Karpas-422 (cell line): ENCODE results near the gene DBF4B. TPM values are rescaled to one million over a fixed set of nuclear protein-coding genes. Genes with fewer than 3 reads are reported as not detected.
"Not testable (repeated sequence)": the region's sequence is repeated elsewhere in the genome, so short reads cannot be mapped to it uniquely, and the experiment has no call there.

Experiments used
- DNase-seq: peaks from one replicate; pipeline ENCODE4 v3.0.0-alpha.2; 2015
- H2AFZ ChIP-seq: fragments of 200-600 bp; sonication (generic); 2 replicates; pipeline ENCODE4 v1.6.1; 2014; ENCODE audit warnings: antibody characterized with exemption, low read length, mixed read lengths
- H3K27ac ChIP-seq: fragments of 200-600 bp; sonication (generic); 2 replicates; pipeline ENCODE4 v1.5.1; 2014; ENCODE audit warnings: mild to moderate bottlenecking, low read length, moderate library complexity
- H3K27me3 ChIP-seq: fragments of 200-600 bp; sonication (generic); 2 replicates; pipeline ENCODE4 v1.6.1; 2014; ENCODE audit warnings: low read length, mixed read lengths
- H3K36me3 ChIP-seq: fragments of 200-600 bp; sonication (generic); 2 replicates; pipeline ENCODE4 v1.6.1; 2014; ENCODE audit warnings: low read length, mixed read lengths; ENCODE audit not compliant: insufficient read depth
- H3K4me1 ChIP-seq: fragments of 200-600 bp; sonication (generic); 2 replicates; pipeline ENCODE4 v1.6.1; 2014; ENCODE audit warnings: mild to moderate bottlenecking, low read length, mixed read lengths
- H3K4me2 ChIP-seq: fragments of 200-600 bp; sonication (generic); 2 replicates; pipeline ENCODE4 v1.6.1; 2014; ENCODE audit warnings: low read length, low read depth, mild to moderate bottlenecking; ENCODE audit not compliant: poor library complexity, severe bottlenecking
- H3K4me3 ChIP-seq: fragments of 200-600 bp; sonication (generic); 2 replicates; pipeline ENCODE4 v1.5.1; 2014; ENCODE audit warnings: mild to moderate bottlenecking, antibody characterized with exemption, low read length, mixed read lengths
- H3K79me2 ChIP-seq: fragments of 200-600 bp; sonication (generic); 2 replicates; pipeline ENCODE4 v1.6.1; 2014; ENCODE audit warnings: mild to moderate bottlenecking, low read length, mixed read lengths
- H3K9ac ChIP-seq: fragments of 200-600 bp; sonication (generic); 2 replicates; pipeline ENCODE4 v1.6.0; 2014; ENCODE audit warnings: low read length
- H3K9me2 ChIP-seq: fragments of 200-600 bp; sonication (generic), shearing (Covaris generic); replicated peaks from 2 replicates; pipeline ENCODE4 v1.6.0; 2014; ENCODE audit warnings: mild to moderate bottlenecking, low read length, moderate library complexity; ENCODE audit not compliant: insufficient read depth
- H3K9me3 ChIP-seq: fragments of 300-700, 200-600 bp; sonication (generic); 2 replicates; pipeline ENCODE4 v1.6.1; 2014; ENCODE audit warnings: low read length, mixed read lengths
- H4K20me1 ChIP-seq: fragments of 200-600 bp; sonication (generic); 2 replicates; pipeline ENCODE4 v1.6.1; 2014; ENCODE audit warnings: mild to moderate bottlenecking, antibody characterized with exemption, low read length, low read depth; ENCODE audit not compliant: insufficient read depth
- total RNA-seq: library from RNA; depleted of rRNA; stranded (reverse); fragments of >200 nt; shearing (Covaris generic); gene quantifications from 2 replicates; pipeline ENCODE4 v1.2.3, GENCODE V29; 2014; ENCODE audit warnings: low replicate concordance

DBF4B gene
- total RNA-seq, 1 experiment from 2014 or later, result 11.6 TPM

GRCh38 chr17:44700288-44700687 is 8.2 kb upstream of the DBF4B start:
- not testable (repeated sequence) for H3K9ac ChIP-seq, H3K36me3 ChIP-seq, DNase-seq, H3K27me3 ChIP-seq, H3K79me2 ChIP-seq, H3K9me3 ChIP-seq, H3K9me2 ChIP-seq, H4K20me1 ChIP-seq, H3K4me2 ChIP-seq, H3K4me3 ChIP-seq, H3K27ac ChIP-seq, H2AFZ ChIP-seq, H3K4me1 ChIP-seq

GRCh38 chr17:44707755-44708400 is 587 bp upstream of the DBF4B start:
- H3K27ac ChIP-seq, result peak overlapping the region; percentile 54
- H3K79me2 ChIP-seq, result peaks cover 30% of the 10 kb centered on the region

GRCh38 chr17:44719444-44719843 is 11.0 kb downstream of the DBF4B start:
- Histone ChIP-seq H3K27me3 (no peaks in the 10 kb centered on the region), H3K79me2 (peaks cover 11% of the 10 kb centered on the region; the same call in 1 of the 2 replicates), H3K36me3 (peaks cover 15% of the 10 kb centered on the region), H3K4me2 (no peak overlapping the region), H4K20me1 (no peaks in the 10 kb centered on the region), H3K9me2 (no peaks in the 10 kb centered on the region), H3K4me3 (no peak overlapping the region), H3K9ac (no peak overlapping the region), H3K4me1 (no peaks in the 10 kb centered on the region), H3K9me3 (no peaks in the 10 kb centered on the region), H3K27ac (no peak overlapping the region), H2AFZ (no peak overlapping the region)
- DNase-seq, result no peak

More at GRCh38 chr17:44707755-44708400, 587 bp upstream of the DBF4B start:
- Histone ChIP-seq H4K20me1 (no peaks in the 10 kb centered on the region), H3K9me3 (no peaks in the 10 kb centered on the region), H3K4me2 (peak overlapping the region; percentile 95), H3K4me1 (peaks cover 18% of the 10 kb centered on the region), H3K27me3 (no peaks in the 10 kb centered on the region), H3K4me3 (peak overlapping the region; percentile 98), H2AFZ (peak overlapping the region; percentile 96), H3K9me2 (no peaks in the 10 kb centered on the region), H3K9ac (peak overlapping the region; percentile 98), H3K36me3 (no peaks in the 10 kb centered on the region)
- no peak for DNase-seq

GRCh38 chr17:44722254-44722653 is 13.8 kb downstream of the DBF4B start:
- no peaks in the 10 kb centered on the region for H3K9me3 ChIP-seq
- H3K36me3 ChIP-seq, result peaks cover 11% of the 10 kb centered on the region
- H3K79me2 ChIP-seq, result peaks cover 7% of the 10 kb centered on the region; the same call in 1 of the 2 replicates
- no peaks in the 10 kb centered on the region for H3K9me2 ChIP-seq
- DNase-seq, result no peak
- no peak overlapping the region for H2AFZ ChIP-seq
- no peaks in the 10 kb centered on the region for H4K20me1 ChIP-seq
- no peaks in the 10 kb centered on the region for H3K4me1 ChIP-seq
- no peak overlapping the region for H3K9ac ChIP-seq
- H3K4me2 ChIP-seq, result no peak overlapping the region
- no peak overlapping the region for H3K27ac ChIP-seq
- no peaks in the 10 kb centered on the region for H3K27me3 ChIP-seq
- H3K4me3 ChIP-seq, result no peak overlapping the region

GRCh38 chr17:44726121-44726520 is 17.7 kb downstream of the DBF4B start:
- not testable (repeated sequence) for H3K4me3 ChIP-seq, DNase-seq, H3K36me3 ChIP-seq

GRCh38 chr17:44733753-44734152 is 25.3 kb downstream of the DBF4B start:
- H3K27ac ChIP-seq, result no peak overlapping the region
- no peaks in the 10 kb centered on the region for H3K9me3 ChIP-seq
- no peaks in the 10 kb centered on the region for H3K9me2 ChIP-seq
- no peaks in the 10 kb centered on the region for H4K20me1 ChIP-seq
- no peak overlapping the region for H3K4me3 ChIP-seq
- no peak overlapping the region for H3K9ac ChIP-seq
- no peak overlapping the region for H2AFZ ChIP-seq
- H3K4me1 ChIP-seq, result no peaks in the 10 kb centered on the region
- no peak overlapping the region for H3K4me2 ChIP-seq
- peaks cover 19% of the 10 kb centered on the region for H3K36me3 ChIP-seq
- no peaks in the 10 kb centered on the region for H3K27me3 ChIP-seq
- peak; percentile 47 for DNase-seq
- H3K79me2 ChIP-seq, result no peaks in the 10 kb centered on the region

More at GRCh38 chr17:44726121-44726520, 17.7 kb downstream of the DBF4B start:
- not testable (repeated sequence) for H3K9me3 ChIP-seq, H4K20me1 ChIP-seq, H3K79me2 ChIP-seq, H3K27ac ChIP-seq, H3K4me2 ChIP-seq, H2AFZ ChIP-seq, H3K4me1 ChIP-seq, H3K9me2 ChIP-seq, H3K27me3 ChIP-seq, H3K9ac ChIP-seq

GRCh38 chr17:44734272-44734671 is 25.8 kb downstream of the DBF4B start:
- Histone ChIP-seq H3K27ac (no peak overlapping the region), H3K9ac (no peak overlapping the region), H3K4me1 (no peaks in the 10 kb centered on the region), H3K4me3 (no peak overlapping the region), H3K36me3 (peaks cover 19% of the 10 kb centered on the region), H2AFZ (no peak overlapping the region), H3K4me2 (no peak overlapping the region), H3K79me2 (no peaks in the 10 kb centered on the region), H3K9me2 (no peaks in the 10 kb centered on the region), H3K9me3 (no peaks in the 10 kb centered on the region), H3K27me3 (no peaks in the 10 kb centered on the region), H4K20me1 (no peaks in the 10 kb centered on the region)
- DNase-seq, result no peak

- Histone ChIP-seq H3K27me3 (no peaks in the 10 kb centered on the region), H3K79me2 (no peaks in the 10 kb centered on the region), H4K20me1 (no peaks in the 10 kb centered on the region), H3K9me2 (no peaks in the 10 kb centered on the region), H3K9me3 (no peaks in the 10 kb centered on the region), H2AFZ (no peak overlapping the region), H3K4me2 (no peak overlapping the region), H3K27ac (no peak overlapping the region), H3K36me3 (peaks cover 11% of the 10 kb centered on the region), H3K4me1 (no peaks in the 10 kb centered on the region), H3K9ac (no peak overlapping the region), H3K4me3 (no peak overlapping the region)
- DNase-seq, result no peak
These were observed 28.2 kb downstream of the DBF4B start for GRCh38 chr17:44736551-44737240.
